SJSA1 (cell line): Measurements from ENCODE around the gene PARVG. TPM values are rescaled to one million over a fixed set of nuclear protein-coding genes. Genes with fewer than 3 reads are reported as not detected.
"Not testable (repeated sequence)": the region's sequence is repeated elsewhere in the genome, so short reads cannot be mapped to it uniquely, and the experiment has no call there.

ENCODE experiments used
- DNase-seq, 2 experiments: peaks; one replicate each; pipeline ENCODE4 v3.0.0-alpha.2; 2015 to 2020; ENCODE audit warnings: low spot score in 2 of 2, low read depth in 1 of 2
- H3K27ac ChIP-seq: fragments of 250-450 bp; sonication (Bioruptor Pico); 2 replicates; pipeline ENCODE4 v1.5.1; 2020; ENCODE audit warnings: mild to moderate bottlenecking, moderate library complexity
- H3K27me3 ChIP-seq: fragments of 250-450 bp; sonication (Bioruptor Pico); replicated peaks from 2 replicates; pipeline ENCODE4 v1.5.1; 2020; ENCODE audit warnings: mild to moderate bottlenecking, moderate library complexity
- H3K36me3 ChIP-seq: fragments of 250-450 bp; sonication (Bioruptor Pico); 2 replicates; pipeline ENCODE4 v1.5.1; 2020; ENCODE audit warnings: mild to moderate bottlenecking
- H3K4me1 ChIP-seq: fragments of 250-450 bp; sonication (Bioruptor Pico); replicated peaks from 2 replicates; pipeline ENCODE4 v1.6.1; 2021; ENCODE audit warnings: mild to moderate bottlenecking
- H3K4me3 ChIP-seq: fragments of 250-450 bp; sonication (Bioruptor Pico); 2 replicates; pipeline ENCODE4 v1.5.1; 2020; ENCODE audit warnings: mild to moderate bottlenecking
- H3K9me3 ChIP-seq: fragments of 250-450 bp; sonication (Bioruptor Pico); replicated peaks from 2 replicates; pipeline ENCODE4 v1.5.1; 2020; ENCODE audit warnings: mild to moderate bottlenecking
- total RNA-seq: library from RNA; depleted of rRNA; stranded (reverse); fragments of >200 nt; shearing (Covaris generic); gene quantifications from 2 replicates; pipeline ENCODE4 v1.2.3, GENCODE V29; 2014

Gene PARVG
- total RNA-seq, 1 experiment from 2014 or later, result not detected

- Histone ChIP-seq H3K27me3 (no peaks in the 10 kb centered on the region; the same call in 1 of the 2 replicates), H3K4me3 (no peak overlapping the region), H3K4me1 (no peaks in the 10 kb centered on the region), H3K36me3 (no peaks in the 10 kb centered on the region), H3K9me3 (0 out of 2 replicates have a peak, but pooled peaks cover 3% of the 10 kb centered on the region), H3K27ac (no peak overlapping the region)
- peak in 1 of 2 experiments; percentile 25 for DNase-seq
These were observed 41.2 kb downstream of the PARVG start for GRCh38 chr22:44221710-44222475.

GRCh38 chr22:44224166-44224565 is 43.4 kb downstream of the PARVG start:
- H3K9me3 ChIP-seq, result 0 out of 2 replicates have a peak, but pooled peaks cover 3% of the 10 kb centered on the region
- DNase-seq, result peak in 1 of 2 experiments; percentile 22
- no peaks in the 10 kb centered on the region; the same call in 1 of the 2 replicates for H3K27me3 ChIP-seq
- H3K36me3 ChIP-seq, result no peaks in the 10 kb centered on the region
- no peak overlapping the region for H3K4me3 ChIP-seq
- H3K4me1 ChIP-seq, result no peaks in the 10 kb centered on the region
- no peak overlapping the region for H3K27ac ChIP-seq

- Histone ChIP-seq H3K9me3 (0 out of 2 replicates have a peak, but pooled peaks cover 3% of the 10 kb centered on the region), H3K4me3 (no peak overlapping the region), H3K36me3 (no peaks in the 10 kb centered on the region), H3K27ac (no peak overlapping the region), H3K27me3 (no peaks in the 10 kb centered on the region; the same call in 1 of the 2 replicates), H3K4me1 (no peaks in the 10 kb centered on the region)
- DNase-seq, result peak in 1 of 2 experiments; percentile 21
These were observed 44.5 kb downstream of the PARVG start for GRCh38 chr22:44225091-44225689.

GRCh38 chr22:44225812-44226211 is 45.1 kb downstream of the PARVG start:
- Histone ChIP-seq H3K9me3 (0 out of 2 replicates have a peak, but pooled peaks cover 3% of the 10 kb centered on the region), H3K27me3 (no peaks in the 10 kb centered on the region; the same call in 1 of the 2 replicates), H3K4me1 (no peaks in the 10 kb centered on the region), H3K27ac (no peak overlapping the region), H3K4me3 (no peak overlapping the region), H3K36me3 (no peaks in the 10 kb centered on the region)
- DNase-seq, result peak in 1 of 2 experiments; percentile 28

GRCh38 chr22:44229331-44229730 is 48.6 kb downstream of the PARVG start:
- no peak for DNase-seq
- H3K27ac ChIP-seq, result no peak overlapping the region
- H3K9me3 ChIP-seq, result no peaks in the 10 kb centered on the region
- no peaks in the 10 kb centered on the region for H3K36me3 ChIP-seq
- H3K4me1 ChIP-seq, result no peaks in the 10 kb centered on the region
- H3K4me3 ChIP-seq, result no peak overlapping the region
- no peaks in the 10 kb centered on the region; the same call in 1 of the 2 replicates for H3K27me3 ChIP-seq

- no peak for DNase-seq
These were observed 49.1 kb downstream of the PARVG start for GRCh38 chr22:44229809-44230208.

GRCh38 chr22:44231233-44231632 is 50.5 kb downstream of the PARVG start:
- Histone ChIP-seq H3K4me1 (no peaks in the 10 kb centered on the region), H3K36me3 (no peaks in the 10 kb centered on the region), H3K27me3 (no peaks in the 10 kb centered on the region), H3K9me3 (no peaks in the 10 kb centered on the region), H3K27ac (no peak overlapping the region), H3K4me3 (no peak overlapping the region)
- DNase-seq, result no peak

More at GRCh38 chr22:44229809-44230208, 49.1 kb downstream of the PARVG start:
- H3K27me3 ChIP-seq, result no peaks in the 10 kb centered on the region; the same call in 1 of the 2 replicates
- H3K27ac ChIP-seq, result no peak overlapping the region
- no peaks in the 10 kb centered on the region for H3K9me3 ChIP-seq
- H3K4me3 ChIP-seq, result no peak overlapping the region
- no peaks in the 10 kb centered on the region for H3K4me1 ChIP-seq
- H3K36me3 ChIP-seq, result no peaks in the 10 kb centered on the region

GRCh38 chr22:44234372-44234771 is 53.6 kb downstream of the PARVG start:
- H3K27ac ChIP-seq, H3K36me3 ChIP-seq, H3K4me1 ChIP-seq, H3K4me3 ChIP-seq, H3K27me3 ChIP-seq, DNase-seq, H3K9me3 ChIP-seq: not testable (repeated sequence)

- Histone ChIP-seq H3K27me3 (no peaks in the 10 kb centered on the region), H3K9me3 (no peaks in the 10 kb centered on the region), H3K4me1 (no peaks in the 10 kb centered on the region), H3K27ac (no peak overlapping the region), H3K4me3 (no peak overlapping the region), H3K36me3 (no peaks in the 10 kb centered on the region)
- DNase-seq, result no peak
These were observed 56.6 kb downstream of the PARVG start for GRCh38 chr22:44237290-44237689.

- H3K9me3 ChIP-seq, H3K36me3 ChIP-seq, H3K4me3 ChIP-seq, H3K4me1 ChIP-seq, H3K27me3 ChIP-seq, H3K27ac ChIP-seq, DNase-seq: not testable (repeated sequence)
These were observed 60.4 kb downstream of the PARVG start for GRCh38 chr22:44241121-44241520.

- H3K9me3 ChIP-seq, result no peaks in the 10 kb centered on the region
- no peaks in the 10 kb centered on the region for H3K36me3 ChIP-seq
These were observed 62.4 kb downstream of the PARVG start for GRCh38 chr22:44242946-44243724.

GRCh38 chr22:44243761-44244160 is 63.0 kb downstream of the PARVG start:
- Histone ChIP-seq H3K27me3 (no peaks in the 10 kb centered on the region), H3K27ac (no peak overlapping the region), H3K36me3 (no peaks in the 10 kb centered on the region), H3K4me1 (no peaks in the 10 kb centered on the region), H3K4me3 (no peak overlapping the region), H3K9me3 (no peaks in the 10 kb centered on the region)
- DNase-seq, result peak in 1 of 2 experiments; percentile 21

More at GRCh38 chr22:44242946-44243724, 62.4 kb downstream of the PARVG start:
- H3K27ac ChIP-seq, result no peak overlapping the region
- H3K27me3 ChIP-seq, result no peaks in the 10 kb centered on the region
- H3K4me1 ChIP-seq, result no peaks in the 10 kb centered on the region
- no peak overlapping the region for H3K4me3 ChIP-seq
- peak in 1 of 2 experiments; percentile 34 for DNase-seq

GRCh38 chr22:44244265-44244822 is 63.6 kb downstream of the PARVG start:
- Histone ChIP-seq H3K4me3 (no peak overlapping the region), H3K27me3 (no peaks in the 10 kb centered on the region), H3K36me3 (no peaks in the 10 kb centered on the region), H3K27ac (no peak overlapping the region), H3K4me1 (no peaks in the 10 kb centered on the region), H3K9me3 (no peaks in the 10 kb centered on the region)
- DNase-seq, result no peak
